Measurements from ENCODE around the gene TMCO1.
"Not testable (repeated sequence)": the region's sequence is repeated elsewhere in the genome, so short reads cannot be mapped to it uniquely, and the experiment has no call there.

Gene TMCO1

GRCh38 chr1:165712764-165713163 lies 55.9 kb downstream of the TMCO1 start:
- Histone ChIP-seq H3K9me3 (ENCODE audit: control insufficient read depth, insufficient read depth, low read length) (no peaks in the 10 kb centered on the region), H3K4me1 (ENCODE audit: control insufficient read depth, insufficient read depth, low read length) (no peaks in the 10 kb centered on the region), H3K36me3 (ENCODE audit: control insufficient read depth, insufficient read depth, low read length) (no peaks in the 10 kb centered on the region), H3K27me3 (ENCODE audit: control insufficient read depth, insufficient read depth, low read length) (0 out of 2 replicates have a peak, but pooled peaks cover 1% of the 10 kb centered on the region), H3K27ac (ENCODE audit: low read length) (no peak overlapping the region), H3K4me3 (ENCODE audit: low read length) (no peak overlapping the region)
- no CpG with 5 or more reads among the region's 5 CpGs for WGBS (ENCODE audit: insufficient coverage, insufficient read length)
- DNase-seq (ENCODE audit: low read depth, low spot score), result no peak

GRCh38 chr1:165707984-165708706 lies 60.5 kb downstream of the TMCO1 start:
- Histone ChIP-seq H3K27ac (ENCODE audit: low read length) (no peak overlapping the region), H3K36me3 (ENCODE audit: control insufficient read depth, insufficient read depth, low read length) (no peaks in the 10 kb centered on the region), H3K27me3 (ENCODE audit: control insufficient read depth, insufficient read depth, low read length) (0 out of 2 replicates have a peak, but pooled peaks cover 1% of the 10 kb centered on the region), H3K4me3 (ENCODE audit: low read length) (no peak overlapping the region), H3K4me1 (ENCODE audit: control insufficient read depth, insufficient read depth, low read length) (no peaks in the 10 kb centered on the region), H3K9me3 (ENCODE audit: control insufficient read depth, insufficient read depth, low read length) (no peaks in the 10 kb centered on the region)
- DNase-seq (ENCODE audit: low read depth, low spot score), result no peak
- no CpG with 5 or more reads among the region's 11 CpGs for WGBS (ENCODE audit: insufficient coverage, insufficient read length)

- no peaks in the 10 kb centered on the region for H3K27me3 ChIP-seq (ENCODE audit: control insufficient read depth, insufficient read depth, low read length)
- no peaks in the 10 kb centered on the region for H3K4me1 ChIP-seq (ENCODE audit: control insufficient read depth, insufficient read depth, low read length)
- no CpG with 5 or more reads among the region's 2 CpGs for WGBS (ENCODE audit: insufficient coverage, insufficient read length)
- H3K27ac ChIP-seq (ENCODE audit: low read length), result no peak overlapping the region
- no peak for DNase-seq (ENCODE audit: low read depth, low spot score)
- H3K4me3 ChIP-seq (ENCODE audit: low read length), result no peak overlapping the region
- H3K9me3 ChIP-seq (ENCODE audit: control insufficient read depth, insufficient read depth, low read length), result no peaks in the 10 kb centered on the region
- no peaks in the 10 kb centered on the region for H3K36me3 ChIP-seq (ENCODE audit: control insufficient read depth, insufficient read depth, low read length)
These were observed 65.0 kb downstream of the TMCO1 start for GRCh38 chr1:165703648-165704047.

- DNase-seq (ENCODE audit: low read depth, low spot score); H3K36me3 ChIP-seq (ENCODE audit: control insufficient read depth, insufficient read depth, low read length); H3K4me1 ChIP-seq (ENCODE audit: control insufficient read depth, insufficient read depth, low read length); H3K27me3 ChIP-seq (ENCODE audit: control insufficient read depth, insufficient read depth, low read length); H3K9me3 ChIP-seq (ENCODE audit: control insufficient read depth, insufficient read depth, low read length); H3K27ac ChIP-seq (ENCODE audit: low read length); H3K4me3 ChIP-seq (ENCODE audit: low read length): not testable (repeated sequence)
- WGBS (ENCODE audit: insufficient coverage, insufficient read length), result no CpG with 5 or more reads among the region's 7 CpGs
These were observed 66.7 kb downstream of the TMCO1 start for GRCh38 chr1:165701922-165702321.

GRCh38 chr1:165699577-165699976 lies 69.1 kb downstream of the TMCO1 start:
- no peaks in the 10 kb centered on the region for H3K4me1 ChIP-seq (ENCODE audit: control insufficient read depth, insufficient read depth, low read length)
- no peak overlapping the region for H3K4me3 ChIP-seq (ENCODE audit: low read length)

GRCh38 chr1:165698761-165699052 lies 70.0 kb downstream of the TMCO1 start:
- no CpG with 5 or more reads among the region's 7 CpGs for WGBS (ENCODE audit: insufficient coverage, insufficient read length)
- H3K27me3 ChIP-seq (ENCODE audit: control insufficient read depth, insufficient read depth, low read length), result no peaks in the 10 kb centered on the region
- no peak overlapping the region for H3K27ac ChIP-seq (ENCODE audit: low read length)
- no peak for DNase-seq (ENCODE audit: low read depth, low spot score)
- no peaks in the 10 kb centered on the region for H3K9me3 ChIP-seq (ENCODE audit: control insufficient read depth, insufficient read depth, low read length)
- H3K4me3 ChIP-seq (ENCODE audit: low read length), result peak overlapping the region; percentile 52; the same call in 1 of the 2 replicates
- no peaks in the 10 kb centered on the region for H3K36me3 ChIP-seq (ENCODE audit: control insufficient read depth, insufficient read depth, low read length)
- no peaks in the 10 kb centered on the region for H3K4me1 ChIP-seq (ENCODE audit: control insufficient read depth, insufficient read depth, low read length)

More at GRCh38 chr1:165699577-165699976, 69.1 kb downstream of the TMCO1 start:
- no peaks in the 10 kb centered on the region for H3K9me3 ChIP-seq (ENCODE audit: control insufficient read depth, insufficient read depth, low read length)
- no peaks in the 10 kb centered on the region for H3K36me3 ChIP-seq (ENCODE audit: control insufficient read depth, insufficient read depth, low read length)
- WGBS (ENCODE audit: insufficient coverage, insufficient read length), result no CpG with 5 or more reads among the region's 3 CpGs
- DNase-seq (ENCODE audit: low read depth, low spot score), result no peak
- H3K27me3 ChIP-seq (ENCODE audit: control insufficient read depth, insufficient read depth, low read length), result no peaks in the 10 kb centered on the region
- H3K27ac ChIP-seq (ENCODE audit: low read length), result no peak overlapping the region

GRCh38 chr1:165697881-165698760 lies 70.5 kb downstream of the TMCO1 start, which contains the start of gene ALDH9A1:
Gene ALDH9A1 (minus strand): TSS chr1:165698562. CDS start chr1:165698558, 4 bp downstream.
- DNase-seq (ENCODE audit: low read depth, low spot score), result peak; percentile 71
- no peaks in the 10 kb centered on the region for H3K4me1 ChIP-seq (ENCODE audit: control insufficient read depth, insufficient read depth, low read length)
- peak within 1 kb of the TSS; percentile 52; the same call in 1 of the 2 replicates for H3K4me3 ChIP-seq (ENCODE audit: low read length)
- no peaks in the 10 kb centered on the region for H3K9me3 ChIP-seq (ENCODE audit: control insufficient read depth, insufficient read depth, low read length)
- WGBS (ENCODE audit: insufficient coverage, insufficient read length), result no CpG with 5 or more reads among the region's 65 CpGs
- H3K27ac ChIP-seq (ENCODE audit: low read length), result no peak within 1 kb of the TSS
- no peaks in the 10 kb centered on the region for H3K27me3 ChIP-seq (ENCODE audit: control insufficient read depth, insufficient read depth, low read length)
- no peaks in the 10 kb centered on the region for H3K36me3 ChIP-seq (ENCODE audit: control insufficient read depth, insufficient read depth, low read length)

GRCh38 chr1:165697491-165697880 lies 71.2 kb downstream of the TMCO1 start:
- H3K9me3 ChIP-seq (ENCODE audit: control insufficient read depth, insufficient read depth, low read length), result no peaks in the 10 kb centered on the region
- no peaks in the 10 kb centered on the region for H3K36me3 ChIP-seq (ENCODE audit: control insufficient read depth, insufficient read depth, low read length)
- DNase-seq (ENCODE audit: low read depth, low spot score), result no peak
- H3K27ac ChIP-seq (ENCODE audit: low read length), result no peak overlapping the region
- H3K4me3 ChIP-seq (ENCODE audit: low read length), result peak overlapping the region; percentile 52; the same call in 1 of the 2 replicates
- H3K4me1 ChIP-seq (ENCODE audit: control insufficient read depth, insufficient read depth, low read length), result no peaks in the 10 kb centered on the region
- no CpG with 5 or more reads among the region's 8 CpGs for WGBS (ENCODE audit: insufficient coverage, insufficient read length)
- H3K27me3 ChIP-seq (ENCODE audit: control insufficient read depth, insufficient read depth, low read length), result no peaks in the 10 kb centered on the region

- H3K4me3 ChIP-seq (ENCODE audit: low read length), result no peak overlapping the region
- H3K27me3 ChIP-seq (ENCODE audit: control insufficient read depth, insufficient read depth, low read length), result no peaks in the 10 kb centered on the region
- DNase-seq (ENCODE audit: low read depth, low spot score), result no peak
- H3K36me3 ChIP-seq (ENCODE audit: control insufficient read depth, insufficient read depth, low read length), result no peaks in the 10 kb centered on the region
- no CpG with 5 or more reads among the region's 2 CpGs for WGBS (ENCODE audit: insufficient coverage, insufficient read length)
- H3K27ac ChIP-seq (ENCODE audit: low read length), result no peak overlapping the region
- no peaks in the 10 kb centered on the region for H3K9me3 ChIP-seq (ENCODE audit: control insufficient read depth, insufficient read depth, low read length)
- no peaks in the 10 kb centered on the region for H3K4me1 ChIP-seq (ENCODE audit: control insufficient read depth, insufficient read depth, low read length)
These were observed 72.0 kb downstream of the TMCO1 start for GRCh38 chr1:165696625-165697100.

GRCh38 chr1:165695031-165695430 lies 73.6 kb downstream of the TMCO1 start:
- H3K4me1 ChIP-seq (ENCODE audit: control insufficient read depth, insufficient read depth, low read length), result no peaks in the 10 kb centered on the region
- no peaks in the 10 kb centered on the region for H3K27me3 ChIP-seq (ENCODE audit: control insufficient read depth, insufficient read depth, low read length)
- H3K9me3 ChIP-seq (ENCODE audit: control insufficient read depth, insufficient read depth, low read length), result no peaks in the 10 kb centered on the region
- no CpG with 5 or more reads among the region's 7 CpGs for WGBS (ENCODE audit: insufficient coverage, insufficient read length)
- DNase-seq (ENCODE audit: low read depth, low spot score), result no peak
- no peaks in the 10 kb centered on the region for H3K36me3 ChIP-seq (ENCODE audit: control insufficient read depth, insufficient read depth, low read length)
- H3K4me3 ChIP-seq (ENCODE audit: low read length), result no peak overlapping the region
- H3K27ac ChIP-seq (ENCODE audit: low read length), result no peak overlapping the region

Measured in iPS DF 6.9 (cell line).